ENCODE measurements around the gene HPCA. TPM values are rescaled to one million over a fixed set of nuclear protein-coding genes. Genes with fewer than 3 reads are reported as not detected.

Gene HPCA
- total and polyA plus RNA-seq, 2 of the 8 experiments (the other 6 are each of a cell fraction or from before 2014, with no cell fraction given) = 0.70 to 1.4 TPM

DNA sequence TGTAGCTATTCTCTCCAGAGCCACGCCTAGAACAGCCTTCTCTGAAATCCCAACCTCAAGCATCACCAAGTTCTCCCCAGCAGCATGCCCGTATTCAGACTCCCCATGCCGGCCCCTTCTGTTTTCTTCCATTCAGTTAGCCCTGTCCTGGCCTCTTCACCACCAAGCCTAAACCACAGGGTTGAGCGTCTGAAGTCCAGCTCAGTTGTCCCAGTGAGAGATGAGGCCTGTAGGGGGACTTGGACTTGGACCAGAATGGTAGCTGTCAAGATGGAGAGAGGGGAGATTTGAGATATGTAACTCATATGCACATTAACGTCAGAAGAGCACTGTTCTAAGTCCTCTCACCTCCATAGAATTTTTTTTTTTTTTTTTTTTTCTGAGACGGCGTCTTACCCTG, 20.4 kb downstream of the HPCA start:
- Histone ChIP-seq H2AK5ac (ENCODE audit: low read depth, low read length) (no peak overlapping the region), H3K79me2 (ENCODE audit: control insufficient read depth in 1 of 2, insufficient read depth in 2 of 2, low read length in 2 of 2) (no peaks in the 10 kb centered on the region), H3K4me3 (ENCODE audit: extremely low read depth in 1 of 4, insufficient read depth in 2 of 4, low read depth in 3 of 4, low read length in 4 of 4) (no peak overlapping the region), H3K4me1 (replicated peaks in 1 of 4; ENCODE audit: control insufficient read depth in 3 of 4, insufficient read depth in 4 of 4, low read length in 3 of 4) (peaks cover 0 to under 1% (median under 1%) of the 10 kb centered on the region in 4 experiments; a peak in 3 of 7 replicates), H3K23ac (ENCODE audit: insufficient read length) (no peak overlapping the region), H3K18ac (ENCODE audit: extremely low read depth, low read length) (no peak overlapping the region), H3K36me3 (ENCODE audit: control insufficient read depth in 2 of 4, insufficient read depth in 4 of 4, low read length in 3 of 4) (no peaks in the 10 kb centered on the region), H2AFZ (ENCODE audit: low read length) (no peak overlapping the region; the same call in 1 of the 2 replicates), H2BK120ac (replicated peaks; ENCODE audit: low read depth, low read length) (no peak overlapping the region), H3K14ac (ENCODE audit: insufficient read length) (no peak overlapping the region), H2BK12ac (ENCODE audit: low read depth, low read length) (no peak overlapping the region), H3K4me2 (ENCODE audit: insufficient read depth in 1 of 2, low read depth in 2 of 2, low read length in 2 of 2) (no peak overlapping the region), H3K27me3 (replicated peaks in 1 of 4; ENCODE audit: control insufficient read depth in 3 of 4, extremely low read depth in 1 of 4, insufficient read depth in 3 of 4, low read length in 3 of 4) (peaks cover 2 to 11% (median 8%) of the 10 kb centered on the region in 4 experiments), H3K23me2 (ENCODE audit: low read depth, low read length) (peaks cover under 1% of the 10 kb centered on the region; the same call in 1 of the 2 replicates), H3K27ac (ENCODE audit: low read depth, low read length) (no peak overlapping the region), H3K4ac (replicated peaks; ENCODE audit: insufficient read length, low read depth, low read length) (no peak overlapping the region), H3K9me3 (ENCODE audit: insufficient read depth in 2 of 2, low read depth in 1 of 2, low read length in 1 of 2) (no peaks in the 10 kb centered on the region), H4K5ac (ENCODE audit: insufficient read length, low read depth, low read length) (no peak overlapping the region), H3K79me1 (ENCODE audit: low read depth, low read length) (no peaks in the 10 kb centered on the region), H4K20me1 (replicated peaks in 1 of 2; ENCODE audit: control insufficient read depth in 1 of 2, insufficient read depth in 2 of 2, low read length in 2 of 2) (no peaks in the 10 kb centered on the region), H3K9ac (replicated peaks in 1 of 4; ENCODE audit: extremely low read depth in 1 of 4, low read depth in 3 of 4, low read length in 3 of 4) (no peak overlapping the region), H4K8ac (ENCODE audit: extremely low read depth, insufficient read depth, low read length) (no peak overlapping the region), H2BK5ac (ENCODE audit: low read depth, low read length) (no peak overlapping the region), H4K91ac (replicated peaks; ENCODE audit: insufficient read length, low read length) (no peak overlapping the region), H3K56ac (replicated peaks; ENCODE audit: insufficient read length, low read depth, low read length) (no peak overlapping the region), H2BK15ac (ENCODE audit: low read length) (no peak overlapping the region), H2BK20ac (ENCODE audit: low read length) (no peak overlapping the region)
- CTCF ChIA-PET (ENCODE audit: partially characterized antibody) = interaction anchor here (0.6 to 2.3 kb wide), 5 partner anchors 9 to 855 kb away, joined by 3 to 6 read pairs (median 4); no protein-coding TSS in a partner anchor
- FAIRE-seq (no peak), DNase-seq (ENCODE audit: low read depth in 1 of 2, low spot score in 2 of 2) (no peak)
- POLR2A ChIA-PET (ENCODE audit: partially characterized antibody) = interaction anchor here (0.6 kb wide), 1 partner anchor 58 kb away, joined by 4 read pairs; no protein-coding TSS in a partner anchor
- WGBS, 2 experiments (ENCODE audit: extremely low coverage in 1 of 2, insufficient coverage in 1 of 2, insufficient read length in 1 of 2, insufficient replicate concordance in 2 of 2, low coverage in 1 of 2, low lambda C conversion rate in 2 of 2, missing lambda C conversion rate in 1 of 2) = 88% methylated on average over 5 of the region's 7 CpGs; no CpG with 5 or more reads in 1 of the 2 experiments
- TF ChIP-seq TCF12 (IDR thresholded peaks at IDR 0.05; ENCODE audit: low read depth, low read length) (no peak), E2F6 (IDR thresholded peaks at IDR 0.05) (no peak), GABPA (IDR thresholded peaks at IDR 0.05; ENCODE audit: borderline replicate concordance, insufficient read depth, low read length) (no peak), YY1 (IDR thresholded peaks at IDR 0.05; ENCODE audit: low read depth, low read length) (no peak)
- TF ChIP-seq, protein P1, sequence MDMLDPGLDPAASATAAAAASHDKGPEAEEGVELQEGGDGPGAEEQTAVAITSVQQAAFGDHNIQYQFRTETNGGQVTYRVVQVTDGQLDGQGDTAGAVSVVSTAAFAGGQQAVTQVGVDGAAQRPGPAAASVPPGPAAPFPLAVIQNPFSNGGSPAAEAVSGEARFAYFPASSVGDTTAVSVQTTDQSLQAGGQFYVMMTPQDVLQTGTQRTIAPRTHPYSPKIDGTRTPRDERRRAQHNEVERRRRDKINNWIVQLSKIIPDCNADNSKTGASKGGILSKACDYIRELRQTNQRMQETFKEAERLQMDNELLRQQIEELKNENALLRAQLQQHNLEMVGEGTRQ (IDR thresholded peaks at IDR 0.05; ENCODE audit: low read length) = no peak
